Endothelial cell of umbilical vein (primary cell): Measurements from ENCODE around the gene PRPF40B. TPM values are rescaled to one million over a fixed set of nuclear protein-coding genes. Genes with fewer than 3 reads are reported as not detected.

ENCODE experiments used
- BruUV-seq: library from RNA; stranded (reverse); fragments of 400-500 nt; replicated peaks from 2 replicates; lab custom pipeline; 2021; lab: Mats Ljungman, UMichigan
- CTCF ChIA-PET: fragments of 300-600, 350-600 bp; sonication (Branson Sonifier 250); formaldehyde crosslinking; loops from one replicate; lab custom pipeline; 2021; ENCODE audit warnings: antibody characterized with exemption, inconsistent platforms; lab: Charles Lee
- POLR2A ChIA-PET: fragments of 300-600, 350-600 bp; sonication (Branson Sonifier 250); formaldehyde crosslinking; loops from one replicate; lab custom pipeline; 2021; ENCODE audit warnings: antibody characterized with exemption, inconsistent platforms; lab: Charles Lee
- DNase-seq: peaks from one replicate; pipeline ENCODE4 v3.0.0-alpha.2; 2011; ENCODE audit warnings: low read depth, low spot score
- FAIRE-seq: peaks from 2 replicates; lab custom pipeline; 2011; peaks lifted over from hg19 to GRCh38; lab: Jason Lieb, UNC
- H2AFZ ChIP-seq: 2 replicates; pipeline ENCODE4 v1.6.0; 2012; ENCODE audit warnings: low read depth, low read length, control low read depth, inconsistent platforms
- H3K27ac ChIP-seq: 2 replicates; pipeline ENCODE4 v1.5.1; 2011; ENCODE audit warnings: low read depth, mild to moderate bottlenecking, control low read depth, low read length, moderate library complexity; ENCODE audit not compliant: insufficient read depth
- H3K27me3 ChIP-seq, 2 experiments: 2 replicates each; pipeline versions ENCODE4 v1.6.0 to v1.6.1; 2011; ENCODE audit warnings: low read length in 2 of 2, mixed read lengths in 1 of 2; ENCODE audit not compliant: control insufficient read depth in 2 of 2, insufficient read depth in 2 of 2
- H3K36me3 ChIP-seq, 2 experiments: 2 replicates in 1 of 2; 3 replicates in 1 of 2; pipeline ENCODE4 v1.5.1; 2011; ENCODE audit warnings: low read length in 2 of 2, mild to moderate bottlenecking in 1 of 2, moderate library complexity in 1 of 2; ENCODE audit not compliant: control insufficient read depth in 2 of 2, insufficient read depth in 2 of 2; ENCODE audit errors: extremely low read depth in 1 of 2
- H3K4me1 ChIP-seq: 3 replicates; pipeline ENCODE4 v1.5.1; 2011; ENCODE audit warnings: mild to moderate bottlenecking, low read length; ENCODE audit not compliant: control insufficient read depth, insufficient read depth; ENCODE audit errors: extremely low read depth
- H3K4me2 ChIP-seq: 2 replicates; pipeline ENCODE4 v1.6.1; 2011; ENCODE audit warnings: low read length, control low read depth, mixed read lengths; ENCODE audit not compliant: insufficient read depth
- H3K4me3 ChIP-seq, 3 experiments: fragments of 200-600 bp in 1 of 3; sonication (generic), shearing (Covaris generic) in 1 of 3; replicated peaks in 1 of 3; 2 replicates each; pipeline ENCODE4 v1.5.1; 2011 to 2016; ENCODE audit warnings: control low read depth in 3 of 3, low read length in 3 of 3, mild to moderate bottlenecking in 2 of 3, inconsistent platforms in 1 of 3, low read depth in 1 of 3, moderate library complexity in 1 of 3; ENCODE audit not compliant: insufficient read depth in 1 of 3
- H3K79me2 ChIP-seq: 2 replicates; pipeline ENCODE4 v1.6.0; 2012; ENCODE audit warnings: low read length, inconsistent platforms; ENCODE audit not compliant: control insufficient read depth, insufficient read depth
- H3K9ac ChIP-seq: replicated peaks from 2 replicates; pipeline ENCODE3; 2011; ENCODE audit warnings: low read length, control low read depth; ENCODE audit not compliant: insufficient read depth; ENCODE audit errors: extremely low read depth
- H3K9me1 ChIP-seq: replicated peaks from 3 replicates; pipeline ENCODE4 v1.6.0; 2011; ENCODE audit warnings: mild to moderate bottlenecking, low read length; ENCODE audit not compliant: control insufficient read depth, insufficient read depth; ENCODE audit errors: extremely low read depth
- H3K9me3 ChIP-seq: replicated peaks from 2 replicates; pipeline ENCODE4 v1.5.1; 2012; ENCODE audit warnings: low read length, inconsistent platforms; ENCODE audit not compliant: control insufficient read depth, insufficient read depth
- H4K20me1 ChIP-seq: replicated peaks from 2 replicates; pipeline ENCODE3; 2011; ENCODE audit warnings: mild to moderate bottlenecking, low read length; ENCODE audit not compliant: control insufficient read depth, insufficient read depth; ENCODE audit errors: extremely low read depth
- CTCF ChIP-seq, 2 donors: IDR thresholded peaks; 1 replicate in 1 of 2; 2 replicates in 1 of 2; pipeline ENCODE4 v1.5.1; 2011; ENCODE audit warnings: low read length in 2 of 2, mild to moderate bottlenecking in 2 of 2, moderate library complexity in 2 of 2, control low read depth in 1 of 2, inconsistent platforms in 1 of 2, low read depth in 1 of 2; ENCODE audit not compliant: insufficient read depth in 1 of 2; ENCODE audit errors: extremely low read depth in 1 of 2
- EZH2 ChIP-seq: IDR thresholded peaks from 2 replicates; pipeline ENCODE4 v1.6.1; 2012; ENCODE audit warnings: borderline replicate concordance, low read depth, mild to moderate bottlenecking, moderate library complexity, low read length, inconsistent platforms; ENCODE audit not compliant: severe bottlenecking
- FOS ChIP-seq: IDR thresholded peaks from 2 replicates; pipeline ENCODE4 v1.6.1; 2011; ENCODE audit warnings: mild to moderate bottlenecking, low read length, moderate library complexity, borderline replicate concordance; ENCODE audit not compliant: insufficient read depth
- GATA2 ChIP-seq: IDR thresholded peaks from 2 replicates; pipeline ENCODE4 v1.7.0; 2011; ENCODE audit warnings: low read depth, mild to moderate bottlenecking, moderate library complexity, mixed read lengths, low read length; ENCODE audit not compliant: insufficient read length, insufficient read depth
- JUN ChIP-seq: IDR thresholded peaks from 2 replicates; pipeline ENCODE4 v1.6.1; 2011; ENCODE audit warnings: borderline replicate concordance, low read depth; ENCODE audit not compliant: insufficient read length, insufficient read depth
- MAX ChIP-seq: IDR thresholded peaks from 2 replicates; pipeline ENCODE4 v1.6.1; 2011; ENCODE audit not compliant: insufficient read depth, insufficient read length
- MYC ChIP-seq: IDR thresholded peaks from one replicate; pipeline ENCODE4 v1.6.1; 2011; ENCODE audit warnings: mild to moderate bottlenecking, low read depth, low read length
- POLR2A ChIP-seq: IDR thresholded peaks from 2 replicates; pipeline ENCODE4 v1.6.1; 2012; ENCODE audit warnings: low read depth, mild to moderate bottlenecking, control low read depth, low read length
- POLR2AphosphoS5 ChIP-seq: IDR thresholded peaks from 2 replicates; pipeline ENCODE4 v1.6.1; 2012; ENCODE audit warnings: low read depth, mild to moderate bottlenecking, control low read depth, low read length, moderate library complexity; ENCODE audit not compliant: insufficient read depth
- dilution Hi-C: fragments of 300-500 bp; cut with MboI; formaldehyde crosslinking; loops from one replicate; pipeline ENCODE4 v1.15.0; 2019; ENCODE audit warnings: low sequenced_read_pairs; ENCODE audit not compliant: extremely low pct_ligation_motif_present
- intact Hi-C: fragments of 100-400 bp; cut with micrococcal nuclease; formaldehyde crosslinking; loops from one replicate; pipeline ENCODE4 v1.10.0; 2022
- polyA plus RNA-seq, 4 experiments: library from polyadenylated mRNA; depleted of rRNA in 3 of 4; stranded (reverse) in 3 of 4; unstranded in 1 of 4; fragments of >200 nt; gene quantifications; 2 replicates each; pipeline versions ENCODE4 v1.2.1 to v1.2.3, GENCODE V29; 2011 to 2012; ENCODE audit warnings: missing spikeins in 1 of 4
- total RNA-seq: library from RNA; stranded (reverse); gene quantifications from 2 replicates; pipeline ENCODE4 v1.2.3, GENCODE V29; 2021

PRPF40B gene
- total and polyA plus RNA-seq, 2 donors (not counting 3 experiments of a cell fraction or from before 2014, with no cell fraction given): 5.4 to 9.9 TPM

DNA sequence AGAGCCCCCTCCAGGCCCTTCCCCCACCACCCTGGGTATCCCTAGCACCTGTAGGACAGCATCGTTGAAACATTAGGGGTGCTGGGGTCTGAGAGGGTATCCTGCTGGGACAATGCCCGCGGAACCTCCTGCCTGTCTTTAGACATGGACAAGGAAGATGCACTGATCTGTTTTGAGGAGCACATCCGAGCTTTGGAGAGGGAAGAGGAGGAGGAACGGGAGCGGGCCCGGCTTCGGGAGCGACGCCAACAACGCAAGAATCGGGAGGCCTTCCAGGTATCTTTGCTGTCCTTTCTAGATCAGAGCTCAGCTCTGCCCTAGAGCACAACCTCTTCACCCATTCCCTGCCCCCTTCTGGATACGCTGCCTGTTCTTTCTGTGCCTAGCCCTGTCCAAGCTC lies 13.2 kb downstream of the PRPF40B start:
- no TSS peak for BruUV-seq
- no peak overlapping the region for H3K27ac ChIP-seq
- TF ChIP-seq POLR2AphosphoS5: no peak
- TF ChIP-seq CTCF (IDR thresholded peaks at IDR 0.05; ENCODE audit: extremely low read depth in 1 of 2, insufficient read depth in 1 of 2, low read depth in 1 of 2, low read length in 2 of 2): no peak
- TF ChIP-seq EZH2: no peak
- TF ChIP-seq FOS: no peak
- no peak for TF ChIP-seq MAX
- TF ChIP-seq MYC: no peak
- TF ChIP-seq POLR2A: no peak
- TF ChIP-seq GATA2: no peak
- TF ChIP-seq JUN: no peak
- DNase-seq: no peak
- H3K79me2 ChIP-seq: no peaks in the 10 kb centered on the region
- ChIA-PET CTCF (interaction anchor here (0.7 to 4.6 kb wide), 21 partner anchors 8 to 289 kb away, joined by 3 to 59 read pairs (median 6); partner anchors contain the start of genes FMNL3, PRPF40B and TMBIM6), POLR2A (no interaction called here)
- H4K20me1 ChIP-seq: no peaks in the 10 kb centered on the region
- no peaks in the 10 kb centered on the region for H3K36me3 ChIP-seq
- no peak for FAIRE-seq
- no peak overlapping the region for H3K4me2 ChIP-seq
- H3K4me3 ChIP-seq: no peak overlapping the region
- H3K9me3 ChIP-seq: no peaks in the 10 kb centered on the region
- H3K9me1 ChIP-seq: no peaks in the 10 kb centered on the region
- no peak overlapping the region for H2AFZ ChIP-seq
- peaks cover 12% of the 10 kb centered on the region for H3K4me1 ChIP-seq
- no peaks in the 10 kb centered on the region for H3K27me3 ChIP-seq
- dilution Hi-C loops: no loop called here
- no peak overlapping the region for H3K9ac ChIP-seq
- intact Hi-C loops: loop anchor here (5.0 kb wide), 1 partner anchor 191 kb away; the partner anchor contains the start of gene NCKAP5L
